IMR-90 (cell line): ENCODE data around the gene HOTAIR. TPM values are rescaled to one million over a fixed set of nuclear protein-coding genes. Genes with fewer than 3 reads are reported as not detected.

Experiments used
- ATAC-seq: fragments of 200-7000 bp; cut with Tn5 transposase; 2 replicates; pipeline ENCODE4 v1.9.1; 2020; ENCODE audit warnings: low read depth, mild to moderate bottlenecking, moderate library complexity
- BruUV-seq: library from RNA; stranded (reverse); fragments of 400-500 nt; replicated peaks from 2 replicates; lab custom pipeline; 2021; lab: Mats Ljungman, UMichigan
- CTCF ChIA-PET: fragments of 300-600 bp; formaldehyde crosslinking; extraction: SDS; loops from one replicate; lab custom pipeline; 2021; ENCODE audit warnings: antibody characterized with exemption; lab: Yijun Ruan, JAX
- POLR2A ChIA-PET: fragments of 300-600 bp; sonication (Branson Sonifier 250); formaldehyde crosslinking; loops from one replicate; lab custom pipeline; 2022; ENCODE audit warnings: antibody characterized with exemption; ENCODE audit not compliant: unreplicated experiment; lab: Charles Lee
- DNase-seq: peaks from one replicate; pipeline ENCODE4 v3.0.0; 2013
- H2AFZ ChIP-seq: replicated peaks from 2 replicates; pipeline ENCODE3; 2013; ENCODE audit warnings: low read length, mild to moderate bottlenecking; ENCODE audit not compliant: poor library complexity
- H2AK5ac ChIP-seq: 2 replicates; pipeline ENCODE4 v1.6.1; 2013; ENCODE audit warnings: low read depth, low read length, inconsistent platforms
- H2AK9ac ChIP-seq: replicated peaks from 2 replicates; pipeline ENCODE3; 2013; ENCODE audit warnings: mild to moderate bottlenecking, low read depth, low read length, moderate library complexity; ENCODE audit not compliant: poor library complexity
- H2BK120ac ChIP-seq: 2 replicates; pipeline ENCODE4 v1.6.1; 2013; ENCODE audit warnings: low read depth, low read length, inconsistent platforms
- H2BK15ac ChIP-seq: 3 replicates; pipeline ENCODE4 v1.6.1; 2013; ENCODE audit warnings: low read depth, low read length, inconsistent platforms
- H2BK20ac ChIP-seq: 2 replicates; pipeline ENCODE4 v1.6.1; 2013; ENCODE audit warnings: low read depth, mild to moderate bottlenecking, inconsistent platforms, low read length, moderate library complexity
- H2BK5ac ChIP-seq: 2 replicates; pipeline ENCODE4 v1.6.1; 2013; ENCODE audit warnings: mild to moderate bottlenecking, low read depth, low read length, inconsistent platforms; ENCODE audit not compliant: poor library complexity, severe bottlenecking
- H3K14ac ChIP-seq: replicated peaks from 2 replicates; pipeline ENCODE4 v1.6.1; 2013; ENCODE audit warnings: low read depth, low read length, inconsistent platforms
- H3K18ac ChIP-seq: 2 replicates; pipeline ENCODE4 v1.6.1; 2013; ENCODE audit warnings: low read depth, low read length, control low read depth
- H3K23ac ChIP-seq: 2 replicates; pipeline ENCODE4 v1.6.1; 2013; ENCODE audit warnings: low read depth, low read length, inconsistent platforms
- H3K27ac ChIP-seq: 2 replicates; pipeline ENCODE4 v1.5.1; 2013; ENCODE audit warnings: mild to moderate bottlenecking, control low read depth, low read length; ENCODE audit not compliant: insufficient read depth
- H3K27me3 ChIP-seq: 2 replicates; pipeline ENCODE4 v1.6.1; 2013; ENCODE audit warnings: low read length; ENCODE audit not compliant: control insufficient read depth, insufficient read depth
- H3K36me3 ChIP-seq: 2 replicates; pipeline ENCODE4 v1.6.1; 2013; ENCODE audit warnings: low read length, mixed read lengths; ENCODE audit not compliant: control insufficient read depth, insufficient read depth
- H3K4ac ChIP-seq: 2 replicates; pipeline ENCODE4 v1.6.1; 2013; ENCODE audit warnings: low read depth, low read length, inconsistent platforms
- H3K4me1 ChIP-seq: 2 replicates; pipeline ENCODE4 v1.6.1; 2013; ENCODE audit warnings: low read length, mixed read lengths; ENCODE audit not compliant: control insufficient read depth, insufficient read depth
- H3K4me2 ChIP-seq: 2 replicates; pipeline ENCODE4 v1.6.1; 2013; ENCODE audit warnings: low read depth, mild to moderate bottlenecking, control low read depth, low read length, moderate library complexity
- H3K4me3 ChIP-seq: 2 replicates; pipeline ENCODE4 v1.5.1; 2013; ENCODE audit warnings: low read depth, mild to moderate bottlenecking, control low read depth, low read length, moderate library complexity; ENCODE audit not compliant: insufficient read depth
- H3K56ac ChIP-seq: 2 replicates; pipeline ENCODE4 v1.6.1; 2013; ENCODE audit warnings: low read length, inconsistent platforms; ENCODE audit not compliant: insufficient read depth; ENCODE audit errors: extremely low read depth
- H3K79me1 ChIP-seq, 2 experiments: 2 replicates each; pipeline ENCODE4 v1.6.1; 2013; ENCODE audit warnings: low read length in 2 of 2, inconsistent platforms in 1 of 2, low read depth in 1 of 2
- H3K9ac ChIP-seq: 2 replicates; pipeline ENCODE4 v1.6.1; 2013; ENCODE audit warnings: low read depth, low read length, control low read depth
- H3K9me1 ChIP-seq: 2 replicates; pipeline ENCODE4 v1.6.1; 2013; ENCODE audit warnings: low read length, inconsistent platforms; ENCODE audit not compliant: insufficient read depth
- H3K9me3 ChIP-seq: 2 replicates; pipeline ENCODE4 v1.6.1; 2013; ENCODE audit warnings: low read length; ENCODE audit not compliant: control insufficient read depth, insufficient read depth
- H4K20me1 ChIP-seq: 2 replicates; pipeline ENCODE4 v1.6.1; 2013; ENCODE audit warnings: low read length, inconsistent platforms; ENCODE audit not compliant: insufficient read depth
- H4K5ac ChIP-seq: 2 replicates; pipeline ENCODE4 v1.6.1; 2013; ENCODE audit warnings: mild to moderate bottlenecking, low read depth, low read length, control low read depth
- H4K8ac ChIP-seq, 2 experiments: 2 replicates each; pipeline ENCODE4 v1.6.1; 2013; ENCODE audit warnings: low read depth in 2 of 2, low read length in 2 of 2, control low read depth in 1 of 2, inconsistent platforms in 1 of 2
- H4K91ac ChIP-seq: 2 replicates; pipeline ENCODE4 v1.6.1; 2013; ENCODE audit warnings: low read depth, low read length, inconsistent platforms; ENCODE audit not compliant: insufficient read depth
- BHLHE40 ChIP-seq: fragments of 150-350 bp; IDR thresholded peaks from 2 replicates; pipeline ENCODE4 v1.6.1; 2016; ENCODE audit warnings: mild to moderate bottlenecking, low read depth, low read length
- CEBPB ChIP-seq: IDR thresholded peaks from 2 replicates; pipeline ENCODE4 v1.6.1; 2012; ENCODE audit warnings: low read depth, low read length, improper control_type of control experiment
- SMC3 ChIP-seq: fragments of 150-350 bp; IDR thresholded peaks from 2 replicates; pipeline ENCODE4 v1.6.1; 2016; ENCODE audit warnings: low read depth, mild to moderate bottlenecking, antibody characterized with exemption, low read length, moderate library complexity
- WGBS, 2 experiments: methylation state at CpG; one replicate each; pipeline versions ENCODE4 v1.1.5 to v1.1.7; 2013; ENCODE audit warnings: missing lambda C conversion rate in 2 of 2; ENCODE audit not compliant: insufficient read length in 1 of 2; ENCODE audit errors: extremely low coverage in 2 of 2; 5-methylcytosine and 5-hydroxymethylcytosine counted together
- dilution Hi-C: fragments of 300-500 bp; cut with HindIII; formaldehyde crosslinking; loops from one replicate; pipeline ENCODE4 v1.14.3; 2018; ENCODE audit warnings: low sequenced_read_pairs; ENCODE audit not compliant: unreplicated experiment
- in situ Hi-C: fragments of 300-500 bp; cut with MboI; formaldehyde crosslinking; loops from 3 replicates; pipeline ENCODE4 v1.14.3; 2019; ENCODE audit warnings: low sequenced_read_pairs, inconsistent platforms, mixed read lengths
- intact Hi-C: fragments of 100-400 bp; cut with micrococcal nuclease; formaldehyde crosslinking; loops from 2 replicates; pipeline ENCODE4 v1.10.0; 2022
- polyA plus RNA-seq, 3 experiments: library from polyadenylated mRNA; depleted of rRNA; stranded (reverse); fragments of >200 nt; gene quantifications; 2 replicates each; pipeline ENCODE4 v1.2.3, GENCODE V29; 2012; ENCODE audit warnings: low replicate concordance in 1 of 3
- total RNA-seq: library from RNA; depleted of rRNA; stranded (reverse); fragments of >200 nt; gene quantifications from 2 replicates; pipeline ENCODE4 v1.2.3, GENCODE V29; 2012
- TF ChIP-seq, protein P1 (sequence below): conservative IDR thresholded peaks from 2 replicates; pipeline ENCODE4 v1.5.1; 2012; ENCODE audit warnings: mild to moderate bottlenecking, low read depth, low read length, improper control_type of control experiment

Gene HOTAIR
- total and polyA plus RNA-seq, 2 of the 4 experiments (the other 2 are of a cell fraction), result not detected

DNA sequence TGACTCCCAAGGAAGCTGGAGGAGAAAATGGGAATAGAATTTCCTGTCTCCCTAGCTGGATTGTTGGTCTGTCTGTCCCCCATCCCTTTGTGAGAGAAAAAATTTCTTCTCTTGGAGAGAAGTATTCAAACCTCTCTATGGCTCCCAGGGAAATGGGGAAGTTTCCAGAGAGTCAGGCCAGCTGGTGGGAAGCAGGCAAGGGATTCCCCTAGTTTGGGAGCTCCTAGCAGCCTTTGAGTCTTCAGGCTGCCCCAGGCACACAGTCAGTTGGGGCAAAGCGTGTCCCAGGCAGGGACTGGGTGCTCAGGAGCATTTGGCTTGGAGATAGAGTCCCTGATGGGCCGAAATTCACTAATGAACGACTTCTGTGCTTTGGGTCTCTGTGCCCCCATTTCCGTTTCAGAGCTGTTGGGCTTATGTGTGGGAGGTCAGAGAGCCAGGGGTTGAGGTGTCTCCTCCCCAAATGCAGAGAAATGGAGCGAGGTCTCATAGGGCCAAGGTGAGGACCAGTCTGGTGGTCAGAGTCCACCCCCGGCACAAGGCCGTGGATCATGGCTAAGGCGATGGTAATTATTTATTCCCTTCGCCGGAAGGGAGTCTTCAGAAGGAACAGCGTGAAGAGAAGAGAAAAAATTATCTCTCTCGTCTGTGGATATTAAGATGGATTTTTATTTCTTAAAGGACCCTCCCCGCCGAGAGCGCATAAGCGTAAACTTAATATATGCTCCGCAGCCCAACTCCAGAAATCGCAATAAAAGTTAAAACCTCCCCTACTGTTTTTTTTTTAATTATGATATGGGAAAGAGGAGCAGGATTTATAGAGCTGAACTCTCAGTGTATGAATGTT, 18.6 kb upstream of the HOTAIR start (continued):
- no peak for TF ChIP-seq BHLHE40

DNA sequence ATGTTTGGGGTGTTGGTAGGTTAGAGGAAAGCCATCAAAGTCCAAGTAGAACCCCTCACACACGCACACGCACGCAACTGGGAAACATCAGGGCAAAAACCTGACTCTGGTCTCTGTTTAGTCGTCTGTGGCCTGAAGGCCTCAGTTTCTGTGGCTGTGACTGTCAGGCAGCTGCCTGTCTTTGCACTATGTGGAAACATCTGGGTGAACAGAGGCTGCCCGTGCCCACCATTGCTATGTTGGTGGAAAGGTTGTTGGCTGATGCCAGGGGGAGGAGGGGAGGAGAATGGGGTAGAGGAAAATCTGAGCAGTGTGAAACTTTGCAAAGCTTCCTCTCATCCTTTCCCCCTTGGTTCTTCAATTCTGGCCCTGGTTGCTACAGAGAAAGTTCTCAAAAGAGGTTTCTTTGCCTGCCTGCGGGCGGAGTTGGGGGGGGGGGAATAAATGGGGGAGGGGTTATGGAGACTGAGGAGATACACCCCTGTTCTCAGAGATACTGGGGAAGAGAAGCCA, 17.7 kb upstream of the HOTAIR start:
- no peak for DNase-seq
- Histone ChIP-seq H3K9ac (no peak overlapping the region), H2BK20ac (no peak overlapping the region), H3K18ac (no peak overlapping the region), H2BK5ac (no peak overlapping the region), H3K4me1 (peaks cover 3% of the 10 kb centered on the region; the same call in 1 of the 2 replicates), H2AK9ac (no peak overlapping the region), H4K8ac (no peak overlapping the region), H3K9me3 (peaks cover 13% of the 10 kb centered on the region), H4K91ac (no peak overlapping the region), H3K79me1 (no peaks in the 10 kb centered on the region), H3K4me2 (no peak overlapping the region), H4K5ac (no peak overlapping the region), H2AK5ac (no peak overlapping the region), H3K4me3 (no peak overlapping the region), H3K27me3 (peaks cover 98% of the 10 kb centered on the region), H3K9me1 (no peaks in the 10 kb centered on the region), H3K36me3 (no peaks in the 10 kb centered on the region), H2BK15ac (no peak overlapping the region), H3K23ac (no peak overlapping the region), H3K27ac (no peak overlapping the region), H3K14ac (no peak overlapping the region), H3K4ac (no peak overlapping the region), H3K56ac (no peak overlapping the region), H2AFZ (no peak overlapping the region), H4K20me1 (no peaks in the 10 kb centered on the region; the same call in 1 of the 2 replicates), H2BK120ac (no peak overlapping the region)
- WGBS, 2 experiments, result 0% methylated on average over 1 of the region's 7 CpGs; no CpG with 5 or more reads in 1 of the 2 experiments
- BruUV-seq, result no TSS peak
- ChIA-PET CTCF (no interaction called here), POLR2A (no interaction called here)
- TF ChIP-seq CEBPB (no peak), SMC3 (no peak), BHLHE40 (no peak)
- TF ChIP-seq, protein P1, sequence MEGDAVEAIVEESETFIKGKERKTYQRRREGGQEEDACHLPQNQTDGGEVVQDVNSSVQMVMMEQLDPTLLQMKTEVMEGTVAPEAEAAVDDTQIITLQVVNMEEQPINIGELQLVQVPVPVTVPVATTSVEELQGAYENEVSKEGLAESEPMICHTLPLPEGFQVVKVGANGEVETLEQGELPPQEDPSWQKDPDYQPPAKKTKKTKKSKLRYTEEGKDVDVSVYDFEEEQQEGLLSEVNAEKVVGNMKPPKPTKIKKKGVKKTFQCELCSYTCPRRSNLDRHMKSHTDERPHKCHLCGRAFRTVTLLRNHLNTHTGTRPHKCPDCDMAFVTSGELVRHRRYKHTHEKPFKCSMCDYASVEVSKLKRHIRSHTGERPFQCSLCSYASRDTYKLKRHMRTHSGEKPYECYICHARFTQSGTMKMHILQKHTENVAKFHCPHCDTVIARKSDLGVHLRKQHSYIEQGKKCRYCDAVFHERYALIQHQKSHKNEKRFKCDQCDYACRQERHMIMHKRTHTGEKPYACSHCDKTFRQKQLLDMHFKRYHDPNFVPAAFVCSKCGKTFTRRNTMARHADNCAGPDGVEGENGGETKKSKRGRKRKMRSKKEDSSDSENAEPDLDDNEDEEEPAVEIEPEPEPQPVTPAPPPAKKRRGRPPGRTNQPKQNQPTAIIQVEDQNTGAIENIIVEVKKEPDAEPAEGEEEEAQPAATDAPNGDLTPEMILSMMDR, result no peak
- no peak for ATAC-seq
- dilution Hi-C loops, result no loop called here
- intact Hi-C loops, result no loop called here
- in situ Hi-C loops, result loop anchor here (10.0 kb wide), 2 partner anchors 228 to 382 kb away; no protein-coding TSS in a partner anchor
